Tibial artery (tissue), 4 donors: ENCODE results near the gene CNTN4.

Experiments
- DNase-seq, 2 donors: peaks; one replicate each; pipeline ENCODE4 v3.0.0-alpha.2; 2019
- H3K27ac ChIP-seq, 2 donors: fragments of 200-600 bp; sonication (generic) in 1 of 2; 1 replicate in 1 of 2; 2 replicates in 1 of 2; pipeline ENCODE4 v1.5.1; 2018 to 2019; ENCODE audit warnings: mild to moderate bottlenecking in 1 of 2
- H3K27me3 ChIP-seq, 2 donors: fragments of 200-600 bp; sonication (generic) in 1 of 2; one replicate each; pipeline versions ENCODE4 v1.5.1 to v1.6.0; 2016 to 2019
- H3K36me3 ChIP-seq, 3 donors: fragments of 200-600 bp; sonication (generic) in 2 of 3; one replicate each; pipeline ENCODE4 v1.5.1; 2016 to 2019; ENCODE audit warnings: mild to moderate bottlenecking in 2 of 3
- H3K4me1 ChIP-seq, 4 donors: fragments of 200-600 bp; sonication (generic) in 2 of 4; 1 replicate in 3 of 4; 2 replicates in 1 of 4; pipeline ENCODE4 v1.5.1; 2016 to 2019
- H3K4me3 ChIP-seq, 2 donors: fragments of 200-600 bp; sonication (generic) in 1 of 2; 1 replicate in 1 of 2; 2 replicates in 1 of 2; pipeline ENCODE4 v1.5.1; 2018 to 2019; ENCODE audit warnings: mild to moderate bottlenecking in 2 of 2
- H3K9me3 ChIP-seq, 3 donors: fragments of 200-600 bp; sonication (generic) in 1 of 3; one replicate each; pipeline ENCODE4 v1.5.1; 2016 to 2019
- intact Hi-C: fragments of 100-400 bp; cut with DNase I; formaldehyde crosslinking; loops from one replicate; pipeline ENCODE4 v1.15.0; 2023; ENCODE audit warnings: low total_unique reads
- TF ChIP-seq, protein P1 (sequence below), 2 experiments: fragments of 200-600 bp in 1 of 2; fragments of 450-650 bp in 1 of 2; IDR thresholded peaks; one replicate each; pipeline ENCODE4 v1.5.1; 2017 to 2019; ENCODE audit warnings: antibody characterized with exemption in 2 of 2, mild to moderate bottlenecking in 1 of 2, moderate library complexity in 1 of 2

The CNTN4 gene

DNA sequence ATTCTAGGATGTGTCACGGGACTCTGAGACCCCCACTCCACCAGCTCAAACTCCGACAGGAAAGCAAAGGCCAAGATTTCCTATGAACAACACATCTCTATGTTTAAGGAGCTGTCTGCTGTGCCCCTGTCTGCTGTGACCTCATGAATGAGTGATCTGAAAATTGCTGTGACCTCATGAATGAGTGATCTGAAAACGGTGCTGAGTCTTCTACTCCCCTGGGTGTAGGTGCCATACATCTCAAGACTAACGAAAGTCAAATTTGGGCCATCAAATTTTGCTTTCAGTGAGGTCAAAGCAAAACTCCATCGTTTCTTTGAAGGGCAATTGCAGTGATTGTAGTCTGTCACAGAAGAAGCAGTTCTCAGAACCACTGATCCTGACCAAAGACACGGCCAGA lies 987.1 kb downstream of the CNTN4 start:
- Histone ChIP-seq H3K36me3 (no peaks in the 10 kb centered on the region), H3K27ac (no peak overlapping the region), H3K9me3 (no peaks in the 10 kb centered on the region), H3K4me3 (no peak overlapping the region), H3K4me1 (no peaks in the 10 kb centered on the region), H3K27me3 (no peaks in the 10 kb centered on the region)
- no peak for DNase-seq
- TF ChIP-seq, protein P1, sequence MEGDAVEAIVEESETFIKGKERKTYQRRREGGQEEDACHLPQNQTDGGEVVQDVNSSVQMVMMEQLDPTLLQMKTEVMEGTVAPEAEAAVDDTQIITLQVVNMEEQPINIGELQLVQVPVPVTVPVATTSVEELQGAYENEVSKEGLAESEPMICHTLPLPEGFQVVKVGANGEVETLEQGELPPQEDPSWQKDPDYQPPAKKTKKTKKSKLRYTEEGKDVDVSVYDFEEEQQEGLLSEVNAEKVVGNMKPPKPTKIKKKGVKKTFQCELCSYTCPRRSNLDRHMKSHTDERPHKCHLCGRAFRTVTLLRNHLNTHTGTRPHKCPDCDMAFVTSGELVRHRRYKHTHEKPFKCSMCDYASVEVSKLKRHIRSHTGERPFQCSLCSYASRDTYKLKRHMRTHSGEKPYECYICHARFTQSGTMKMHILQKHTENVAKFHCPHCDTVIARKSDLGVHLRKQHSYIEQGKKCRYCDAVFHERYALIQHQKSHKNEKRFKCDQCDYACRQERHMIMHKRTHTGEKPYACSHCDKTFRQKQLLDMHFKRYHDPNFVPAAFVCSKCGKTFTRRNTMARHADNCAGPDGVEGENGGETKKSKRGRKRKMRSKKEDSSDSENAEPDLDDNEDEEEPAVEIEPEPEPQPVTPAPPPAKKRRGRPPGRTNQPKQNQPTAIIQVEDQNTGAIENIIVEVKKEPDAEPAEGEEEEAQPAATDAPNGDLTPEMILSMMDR (IDR thresholded peaks at IDR 0.05): no peak
- intact Hi-C loops: no loop called here

DNA sequence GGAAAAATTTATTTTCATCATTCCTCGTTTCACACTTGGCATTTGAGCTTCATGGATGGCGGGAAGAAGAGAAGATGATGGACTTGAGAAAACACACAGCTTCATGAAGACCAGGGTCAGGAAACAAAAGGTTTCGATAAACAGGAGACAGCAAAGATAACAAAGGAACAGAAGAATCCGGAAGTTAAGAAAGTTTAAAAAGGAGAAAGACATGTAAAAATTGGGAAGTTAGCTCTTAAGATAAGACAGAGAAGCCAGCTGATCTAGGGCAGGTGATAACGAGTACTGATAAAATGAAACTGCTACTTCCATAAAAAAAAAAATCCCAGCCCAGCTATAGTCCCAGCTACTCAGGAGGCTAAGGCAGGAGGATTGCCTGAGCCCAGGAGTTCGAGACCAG lies 987.6 kb downstream of the CNTN4 start:
- H3K27ac ChIP-seq: no peak overlapping the region
- DNase-seq: no peak
- no peaks in the 10 kb centered on the region for H3K9me3 ChIP-seq
- H3K27me3 ChIP-seq: no peaks in the 10 kb centered on the region
- intact Hi-C loops: no loop called here
- TF ChIP-seq, protein P1 (IDR thresholded peaks at IDR 0.05): no peak
- no peak overlapping the region for H3K4me3 ChIP-seq
- H3K4me1 ChIP-seq: no peaks in the 10 kb centered on the region
- H3K36me3 ChIP-seq: no peaks in the 10 kb centered on the region

DNA sequence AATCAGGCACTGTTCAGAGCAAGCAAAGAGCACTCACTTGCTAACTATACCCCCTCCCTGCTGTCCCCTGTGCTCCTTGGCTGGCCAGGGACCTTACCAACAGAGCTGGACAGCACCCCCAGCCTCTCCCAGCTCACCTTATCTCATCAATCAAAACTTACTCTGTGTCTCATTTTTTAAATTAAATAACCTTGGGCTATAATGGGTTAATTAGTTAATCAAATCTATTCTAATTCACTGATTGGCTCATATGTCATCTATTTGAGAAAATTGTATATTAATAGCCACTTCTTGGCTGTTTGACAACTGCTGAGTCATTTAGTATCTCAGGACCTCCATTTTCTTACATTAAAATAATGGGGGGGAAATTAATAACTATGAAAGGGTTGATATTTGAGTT lies 988.6 kb downstream of the CNTN4 start:
- intact Hi-C loops: no loop called here

GRCh38 chr3:3087716-3088465 lies 989.2 kb downstream of the CNTN4 start:
- TF ChIP-seq, protein P1 (IDR thresholded peaks at IDR 0.05): no peak
- Histone ChIP-seq H3K27me3 (no peaks in the 10 kb centered on the region), H3K4me1 (no peaks in the 10 kb centered on the region), H3K4me3 (no peak overlapping the region), H3K27ac (no peak overlapping the region), H3K36me3 (no peaks in the 10 kb centered on the region), H3K9me3 (no peaks in the 10 kb centered on the region)
- no peak for DNase-seq
- intact Hi-C loops: no loop called here

More for the DNA sequence above, 988.6 kb downstream of the CNTN4 start:
- no peak for DNase-seq
- H3K9me3 ChIP-seq: no peaks in the 10 kb centered on the region
- no peak overlapping the region for H3K4me3 ChIP-seq
- no peaks in the 10 kb centered on the region for H3K27me3 ChIP-seq
- H3K27ac ChIP-seq: no peak overlapping the region
- TF ChIP-seq, protein P1 (IDR thresholded peaks at IDR 0.05): no peak
- H3K36me3 ChIP-seq: no peaks in the 10 kb centered on the region
- H3K4me1 ChIP-seq: no peaks in the 10 kb centered on the region

GRCh38 chr3:3089017-3089416 lies 990.4 kb downstream of the CNTN4 start:
- H3K36me3 ChIP-seq: no peaks in the 10 kb centered on the region
- no peaks in the 10 kb centered on the region for H3K4me1 ChIP-seq
- intact Hi-C loops: no loop called here
- H3K9me3 ChIP-seq: no peaks in the 10 kb centered on the region
- no peak overlapping the region for H3K27ac ChIP-seq
- no peaks in the 10 kb centered on the region for H3K27me3 ChIP-seq
- no peak overlapping the region for H3K4me3 ChIP-seq
- TF ChIP-seq, protein P1 (IDR thresholded peaks at IDR 0.05): no peak
- DNase-seq: no peak
